HG03378 (cell line): ENCODE results near the gene XPNPEP2.
"Not testable (repeated sequence)": the region's sequence is repeated elsewhere in the genome, so short reads cannot be mapped to it uniquely, and the experiment has no call there.

Experiments used
- ATAC-seq: cut with Tn5 transposase; IDR thresholded peaks from one replicate; pipeline ENCODE4 v1.9.1; 2021; ENCODE audit warnings: mild to moderate bottlenecking, moderate library complexity; ENCODE audit not compliant: unreplicated experiment

XPNPEP2 gene

GRCh38 chrX:129719268-129719667 lies 19.5 kb upstream of the XPNPEP2 start:
- no peak for ATAC-seq

- ATAC-seq: no peak
Observed at GRCh38 chrX:129719931-129720530, 18.7 kb upstream of the XPNPEP2 start.

DNA sequence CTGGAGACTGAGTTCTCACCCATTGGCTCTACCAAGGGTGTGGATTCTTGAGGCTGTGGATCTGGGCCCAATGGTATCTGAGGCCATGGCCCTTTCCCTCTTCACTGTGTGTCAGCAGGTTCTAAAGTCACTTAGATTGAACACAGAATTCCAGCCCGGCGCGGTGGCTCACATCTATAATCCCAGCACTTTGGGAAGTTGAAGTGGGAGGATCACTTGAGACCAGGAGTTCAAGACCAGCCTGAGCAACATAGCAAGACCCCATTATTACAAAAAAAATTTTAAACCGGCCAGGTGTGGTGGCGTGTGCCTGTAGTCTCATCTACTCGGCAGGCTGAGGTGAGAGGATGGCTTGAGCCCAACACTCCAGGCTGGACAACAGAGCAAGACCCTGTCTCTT lies 18.0 kb upstream of the XPNPEP2 start:
- ATAC-seq: no peak

- no peak for ATAC-seq
Observed at GRCh38 chrX:129721414-129721813, 17.4 kb upstream of the XPNPEP2 start.

- ATAC-seq: no peak
Observed at GRCh38 chrX:129721870-129722269, 16.9 kb upstream of the XPNPEP2 start.

DNA sequence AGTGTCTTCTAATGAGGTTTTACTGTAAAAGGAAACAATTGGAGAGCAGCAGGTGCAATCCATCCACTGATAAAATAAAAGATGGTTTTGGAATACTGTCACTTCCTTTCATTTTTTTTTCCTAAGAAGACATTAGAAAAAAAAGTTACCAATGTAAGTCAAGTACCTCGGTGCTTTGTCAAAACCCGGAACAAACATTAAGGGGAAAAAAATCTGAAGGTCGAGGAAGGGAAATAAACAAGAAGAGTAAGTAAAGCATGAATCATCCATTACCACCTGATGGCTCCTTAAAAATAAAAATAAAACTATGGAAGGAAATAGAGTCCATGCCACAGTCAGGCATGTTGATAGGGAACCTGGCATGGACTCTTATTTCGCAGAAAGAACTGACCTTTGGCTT lies 15.3 kb upstream of the XPNPEP2 start:
- ATAC-seq: no peak

DNA sequence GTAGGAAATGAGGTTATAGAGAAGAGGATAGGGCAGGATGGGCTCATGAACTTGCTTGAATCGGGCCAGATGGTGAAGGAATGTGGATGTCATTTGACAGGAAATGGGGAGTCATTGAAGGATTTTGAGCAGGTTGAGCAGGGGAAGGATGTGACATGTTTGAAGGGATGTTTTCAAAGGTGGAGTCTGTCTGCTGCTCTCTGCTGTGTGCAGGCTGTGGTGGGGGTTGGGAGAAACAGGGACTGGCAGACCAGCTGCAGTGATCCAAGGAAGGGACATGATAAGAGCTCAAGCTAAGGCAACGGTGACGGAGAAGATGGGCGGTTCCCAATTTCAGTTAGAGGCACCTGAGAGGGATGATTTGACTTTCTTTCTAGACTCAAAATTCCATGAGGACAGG lies 14.0 kb upstream of the XPNPEP2 start:
- ATAC-seq: no peak

GRCh38 chrX:129726307-129727111 lies 12.3 kb upstream of the XPNPEP2 start:
- no peak for ATAC-seq

DNA sequence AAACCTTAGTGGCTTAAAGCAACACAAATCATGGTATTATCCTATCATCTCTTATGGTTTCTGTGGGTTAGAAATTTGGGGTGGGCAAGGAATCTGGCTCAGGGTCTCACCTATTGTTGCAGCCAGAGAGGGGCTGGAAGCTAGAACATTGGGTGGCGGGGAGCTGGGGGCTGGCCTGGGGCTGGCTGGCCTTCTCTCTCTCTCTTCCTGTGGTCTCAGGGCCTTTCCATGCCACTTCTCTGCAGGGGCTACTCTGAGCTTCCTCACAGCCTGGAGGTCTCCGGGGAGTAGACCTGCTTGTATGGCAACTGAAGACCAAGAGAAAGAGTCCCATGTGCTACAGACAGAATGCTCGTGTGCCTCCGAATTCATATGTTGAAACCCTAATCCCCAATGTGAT lies 10.7 kb upstream of the XPNPEP2 start:
- ATAC-seq: no peak

DNA sequence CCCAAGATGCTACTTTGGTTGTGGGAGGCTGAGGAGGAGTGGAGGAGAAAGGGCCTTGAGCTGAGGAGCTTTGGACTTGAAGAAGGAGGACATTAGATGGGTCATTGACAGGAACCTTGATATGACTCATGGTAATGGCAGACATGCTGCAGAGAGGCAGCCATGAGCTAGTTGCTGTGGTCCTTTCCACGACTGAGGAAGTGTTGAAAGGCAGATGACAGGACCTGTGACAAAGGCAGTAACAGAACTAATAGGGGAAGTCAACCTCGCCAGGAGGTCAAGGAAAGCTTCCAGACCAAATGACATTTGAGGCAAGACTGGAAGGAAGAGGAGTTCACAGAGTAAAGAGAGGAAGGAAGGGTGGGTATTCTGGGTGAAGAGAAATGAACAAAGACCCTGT lies 7.6 kb upstream of the XPNPEP2 start:
- no peak for ATAC-seq

DNA sequence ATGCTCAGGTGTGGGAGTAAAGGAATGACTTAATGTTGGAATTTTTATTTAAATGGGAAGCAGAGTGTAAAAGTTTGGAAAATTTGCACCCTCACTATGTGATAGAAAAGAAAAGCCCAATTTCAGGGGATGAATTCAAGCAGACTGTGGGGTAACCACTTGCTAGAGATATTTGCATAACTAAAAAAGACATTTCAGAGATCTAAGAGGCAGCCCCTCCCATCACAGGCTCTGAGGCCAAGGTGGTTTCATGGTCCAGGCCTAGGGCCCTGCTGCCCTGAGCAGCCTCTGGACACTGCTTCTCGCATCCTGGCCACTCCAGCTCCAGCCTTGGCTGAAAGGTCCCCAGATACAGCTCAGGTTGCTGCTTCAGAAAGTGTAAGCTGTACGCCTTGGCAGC lies 5.9 kb upstream of the XPNPEP2 start:
- no peak for ATAC-seq

GRCh38 chrX:129733335-129733734 lies 5.4 kb upstream of the XPNPEP2 start:
- no peak for ATAC-seq

DNA sequence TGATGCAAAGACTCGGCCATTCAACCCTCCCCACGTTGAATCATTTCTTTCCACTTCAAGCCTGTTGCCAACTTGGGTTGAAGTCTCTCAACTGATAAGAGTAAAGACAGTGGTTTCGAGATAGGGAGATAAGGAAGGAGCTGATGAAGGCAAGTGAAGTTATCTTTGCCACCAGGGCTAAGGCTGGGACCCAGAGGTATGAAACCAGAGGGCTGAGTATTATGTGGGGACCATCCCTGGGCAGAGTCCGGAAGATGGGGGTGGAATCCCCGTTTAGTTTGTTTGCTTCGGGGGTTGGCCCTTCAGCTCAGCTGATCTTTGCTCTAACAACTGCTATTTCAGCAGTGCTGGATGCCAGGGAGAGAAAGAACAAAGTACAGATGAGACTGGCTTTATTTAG lies 2.3 kb upstream of the XPNPEP2 start:
- ATAC-seq: no peak

DNA sequence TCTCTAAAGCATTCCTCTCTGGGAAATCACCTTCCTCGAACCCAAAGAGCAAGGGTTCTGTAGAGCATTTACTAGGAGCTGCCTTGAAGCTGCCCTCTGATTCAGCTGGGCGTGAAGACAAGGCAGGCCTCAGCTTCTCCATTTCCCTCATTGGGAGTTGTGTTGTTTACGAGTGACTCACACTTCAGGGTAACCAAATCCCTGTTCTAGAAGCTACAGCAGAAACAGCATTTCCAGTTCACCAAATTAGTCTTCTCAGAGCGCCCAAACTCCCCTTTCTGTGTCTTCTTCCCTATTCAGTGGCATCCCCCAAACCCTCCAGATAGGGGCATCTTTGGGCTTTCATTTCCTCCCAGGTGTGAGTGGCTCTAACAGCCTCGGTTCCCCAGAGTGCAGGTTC lies 863 bp upstream of the XPNPEP2 start:
- ATAC-seq: no peak

DNA sequence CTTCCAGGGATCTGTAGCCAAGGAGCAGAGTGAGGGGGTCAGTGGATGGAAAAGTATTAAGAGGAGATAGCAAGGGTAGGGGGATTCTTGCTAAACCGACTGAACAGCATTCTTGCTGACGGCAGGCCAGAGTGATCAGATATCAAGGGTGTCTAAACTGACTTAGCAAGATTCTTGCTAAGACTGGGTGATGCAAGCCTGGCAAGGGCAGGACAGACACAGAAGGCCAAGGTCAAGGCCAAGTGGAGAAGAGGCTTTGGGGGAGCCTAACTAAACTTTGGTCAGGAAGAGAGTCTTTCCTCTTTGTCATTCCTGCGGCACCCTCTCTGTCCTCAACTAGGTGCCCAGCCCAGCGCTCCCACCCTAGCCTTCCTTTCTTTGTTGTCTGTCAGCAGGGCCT lies 799 bp downstream of the XPNPEP2 start:
- ATAC-seq: no peak

DNA sequence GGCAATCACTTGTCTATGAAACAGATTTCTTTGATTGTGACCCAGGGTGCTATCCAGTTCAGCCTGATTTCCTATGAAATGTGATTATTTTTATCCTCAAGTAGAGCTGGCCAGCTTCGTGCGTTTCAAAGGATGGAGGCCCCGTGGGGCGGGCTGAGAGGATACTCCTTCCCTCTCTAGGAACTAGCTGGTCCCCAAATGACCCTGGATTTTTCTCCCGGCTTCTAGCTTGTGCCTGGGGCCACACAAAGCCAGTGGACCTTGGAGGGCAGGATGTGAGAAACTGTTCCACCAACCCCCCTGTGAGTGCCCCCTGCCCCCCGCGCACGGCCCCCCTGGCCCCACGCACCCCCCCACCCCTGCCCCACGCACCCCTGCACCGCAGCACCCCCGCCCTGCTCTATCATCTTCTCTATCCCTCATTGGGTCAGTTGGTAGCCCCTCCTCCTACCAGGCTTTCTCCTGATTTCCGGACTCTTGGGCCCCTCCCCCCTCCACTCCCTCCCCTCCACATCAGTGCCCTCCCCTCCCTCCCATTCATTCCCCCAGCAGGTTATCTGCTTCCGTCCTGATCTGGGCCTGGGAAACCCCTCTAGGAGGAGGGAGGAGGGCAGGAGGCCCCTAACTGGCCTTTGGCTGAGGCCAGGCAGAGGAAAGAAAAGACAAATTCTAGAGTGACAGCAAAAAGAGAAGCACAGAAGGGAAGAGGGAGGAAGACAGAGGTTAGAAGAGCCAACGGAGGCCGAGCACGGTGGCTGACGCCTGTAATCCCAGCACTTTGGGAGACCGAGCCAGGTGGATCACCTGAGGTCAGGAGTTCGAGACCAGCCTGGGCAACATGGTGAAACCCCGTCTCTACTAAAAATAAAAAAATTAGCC lies 3.3 kb downstream of the XPNPEP2 start:
- ATAC-seq: no peak

DNA sequence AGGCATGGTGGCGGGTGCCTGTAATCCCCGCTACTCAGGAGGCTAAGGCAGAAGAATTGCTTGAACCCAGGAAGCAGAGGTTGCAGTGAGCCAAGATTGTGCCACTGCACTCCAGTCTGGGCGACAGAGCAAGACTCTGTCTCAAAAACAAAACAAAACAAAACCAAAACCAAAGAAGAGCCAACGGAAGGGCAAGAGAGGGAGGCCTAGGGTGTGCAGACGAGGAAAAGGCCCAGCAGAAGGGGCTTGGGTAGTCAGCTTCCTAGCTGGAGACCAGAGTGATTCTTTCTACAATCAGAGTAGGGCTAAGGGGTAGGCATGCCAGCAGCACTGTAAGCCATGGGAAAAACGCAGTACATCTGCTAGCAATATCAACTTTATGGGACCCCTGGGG lies 4.0 kb downstream of the XPNPEP2 start:
- ATAC-seq: not testable (repeated sequence)

DNA sequence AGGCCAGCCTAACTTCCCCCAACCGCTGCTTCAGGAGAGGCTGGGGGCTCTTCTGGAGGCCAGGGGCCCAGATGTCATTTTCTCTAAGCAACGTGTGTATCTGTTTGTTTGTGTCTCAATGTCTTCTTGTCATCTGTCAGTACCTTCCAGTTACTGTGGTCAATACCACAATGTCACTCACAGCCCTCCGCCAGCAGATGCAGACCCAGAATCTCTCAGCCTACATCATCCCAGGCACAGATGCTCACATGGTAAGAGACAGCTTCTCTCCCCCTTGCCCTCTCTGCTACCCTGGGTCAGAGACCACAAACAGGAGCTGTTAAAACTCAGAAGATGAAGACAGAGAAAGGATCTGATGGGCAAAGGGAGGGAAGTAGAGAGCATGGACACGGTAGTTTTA lies 5.0 kb downstream of the XPNPEP2 start:
- ATAC-seq: no peak

DNA sequence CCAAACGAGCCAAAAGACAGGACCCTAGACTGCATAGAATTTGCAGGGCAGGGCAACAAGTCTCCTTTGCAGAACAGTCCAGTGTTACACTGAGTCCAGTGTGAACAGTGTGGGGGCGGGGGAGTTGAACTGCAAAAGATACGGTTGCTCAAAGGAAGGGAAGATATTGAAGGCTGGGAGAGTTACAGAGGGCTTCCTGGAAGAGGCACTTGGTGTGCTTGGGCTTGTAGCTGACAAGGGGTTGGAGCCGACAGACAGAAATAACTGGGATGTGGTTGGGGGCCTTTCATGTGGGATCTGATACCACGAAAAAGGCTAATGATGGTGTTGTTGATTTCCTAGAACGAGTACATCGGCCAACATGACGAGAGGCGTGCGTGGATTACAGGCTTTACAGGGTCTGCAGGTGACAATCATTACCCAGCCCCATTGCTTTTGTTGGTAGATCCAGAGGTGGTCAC lies 6.1 kb downstream of the XPNPEP2 start:
- ATAC-seq: no peak

GRCh38 chrX:129746557-129747470 lies 8.0 kb downstream of the XPNPEP2 start:
- no peak for ATAC-seq

DNA sequence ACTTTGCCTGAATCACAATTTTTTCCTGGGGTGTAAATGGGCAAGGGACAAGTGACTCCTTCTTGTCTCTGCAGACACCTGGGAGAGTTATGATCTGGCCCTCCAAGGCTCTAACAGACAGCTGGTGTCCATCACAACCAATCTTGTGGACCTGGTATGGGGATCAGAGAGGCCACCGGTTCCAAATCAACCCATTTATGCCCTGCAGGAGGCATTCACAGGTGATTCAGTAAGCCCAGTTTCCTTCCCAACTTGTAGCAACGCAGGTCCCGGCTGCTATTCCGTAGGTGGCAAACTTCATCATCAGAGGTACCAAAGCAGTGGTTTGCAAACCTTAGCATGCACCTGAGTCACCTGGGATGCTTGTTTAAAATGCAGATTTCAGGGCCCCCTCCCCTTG lies 8.8 kb downstream of the XPNPEP2 start:
- ATAC-seq: no peak
